ENCODE data around the gene SH2D3C.

Gene SH2D3C

GRCh38 chr9:127776195-127776923, 2.1 kb downstream of the SH2D3C start:
- peak overlapping the region in 1 of 3 experiments; percentile 40 for H3K27ac Mint-ChIP-seq
- peaks cover 12% of the 10 kb centered on the region for H3K4me1 Mint-ChIP-seq

GRCh38 chr9:127773981-127774380, 4.5 kb downstream of the SH2D3C start:
- Mint-ChIP-seq H3K27me3 (ENCODE audit: low read depth) (peaks cover 3% of the 10 kb centered on the region), H3K4me1 (peaks cover 23% of the 10 kb centered on the region), H3K4me3 (peak overlapping the region in 1 of 3 experiments; percentile 47), H3K9me3 (no peaks in the 10 kb centered on the region), H3K27ac (peak overlapping the region in 1 of 3 experiments; percentile 33), H3K36me3 (ENCODE audit: low read depth) (no peaks in the 10 kb centered on the region)
- no peak for TF ChIP-seq CTCF (IDR thresholded peaks at IDR 0.05; ENCODE audit: unreplicated experiment in 3 of 3)

More at GRCh38 chr9:127776195-127776923, 2.1 kb downstream of the SH2D3C start:
- Mint-ChIP-seq H3K27me3 (ENCODE audit: low read depth) (peaks cover 3% of the 10 kb centered on the region), H3K9me3 (no peaks in the 10 kb centered on the region), H3K4me3 (peak overlapping the region; percentile 43 to 50 (median 50)), H3K36me3 (ENCODE audit: low read depth) (no peaks in the 10 kb centered on the region)
- no peak for TF ChIP-seq CTCF (IDR thresholded peaks at IDR 0.05; ENCODE audit: unreplicated experiment in 3 of 3)

- no peak for TF ChIP-seq CTCF (IDR thresholded peaks at IDR 0.05; ENCODE audit: unreplicated experiment in 3 of 3)
- Mint-ChIP-seq H3K9me3 (no peaks in the 10 kb centered on the region), H3K27ac (no peak overlapping the region), H3K27me3 (ENCODE audit: low read depth) (peaks cover 3% of the 10 kb centered on the region), H3K36me3 (ENCODE audit: low read depth) (no peaks in the 10 kb centered on the region), H3K4me3 (no peak overlapping the region), H3K4me1 (peaks cover 27% of the 10 kb centered on the region)
Measured at GRCh38 chr9:127773272-127773671, 5.2 kb downstream of the SH2D3C start.

GRCh38 chr9:127772603-127773002, 5.9 kb downstream of the SH2D3C start:
- no peak for TF ChIP-seq CTCF (IDR thresholded peaks at IDR 0.05; ENCODE audit: unreplicated experiment in 3 of 3)
- H3K27ac Mint-ChIP-seq = no peak overlapping the region
- H3K4me3 Mint-ChIP-seq = no peak overlapping the region
- no peaks in the 10 kb centered on the region for H3K9me3 Mint-ChIP-seq
- H3K27me3 Mint-ChIP-seq (ENCODE audit: low read depth) = peaks cover 3% of the 10 kb centered on the region
- H3K4me1 Mint-ChIP-seq = peaks cover 25% of the 10 kb centered on the region
- no peaks in the 10 kb centered on the region for H3K36me3 Mint-ChIP-seq (ENCODE audit: low read depth)

GRCh38 chr9:127771570-127772189, 6.8 kb downstream of the SH2D3C start:
- H3K27me3 Mint-ChIP-seq (ENCODE audit: low read depth) = peaks cover 3% of the 10 kb centered on the region
- peak overlapping the region; percentile 83 to 91 (median 86) for H3K4me3 Mint-ChIP-seq
- no peaks in the 10 kb centered on the region for H3K9me3 Mint-ChIP-seq
- no peak for TF ChIP-seq CTCF (IDR thresholded peaks at IDR 0.05; ENCODE audit: unreplicated experiment in 3 of 3)
- H3K4me1 Mint-ChIP-seq = peaks cover 29% of the 10 kb centered on the region
- no peaks in the 10 kb centered on the region for H3K36me3 Mint-ChIP-seq (ENCODE audit: low read depth)
- H3K27ac Mint-ChIP-seq = peak overlapping the region; percentile 35 to 99 (median 87)
